GM12875 (cell line): Measurements from ENCODE around the gene CLDN7.

ENCODE experiments used
- H3K4me3 ChIP-seq: one replicate; pipeline ENCODE4 v1.5.1; 2011; ENCODE audit warnings: low read depth, low read length, control low read depth
- CTCF ChIP-seq: IDR thresholded peaks from 2 replicates; pipeline ENCODE4 v1.5.1; 2011; ENCODE audit warnings: low read depth, mild to moderate bottlenecking, control low read depth, inconsistent platforms, low read length, moderate library complexity, borderline replicate concordance; ENCODE audit not compliant: insufficient read depth

Gene CLDN7

GRCh38 chr17:7224661-7225111 is 37.6 kb downstream of the CLDN7 start:
- TF ChIP-seq CTCF: no peak
- no peak overlapping the region for H3K4me3 ChIP-seq

GRCh38 chr17:7224110-7224509 is 38.2 kb downstream of the CLDN7 start:
- no peak for TF ChIP-seq CTCF
- H3K4me3 ChIP-seq: no peak overlapping the region

GRCh38 chr17:7223375-7223774 is 38.9 kb downstream of the CLDN7 start:
- TF ChIP-seq CTCF: no peak
- no peak overlapping the region for H3K4me3 ChIP-seq

- TF ChIP-seq CTCF: no peak
- no peak overlapping the region for H3K4me3 ChIP-seq
Measured at GRCh38 chr17:7222972-7223292, 39.3 kb downstream of the CLDN7 start.

GRCh38 chr17:7222093-7222971 is 39.9 kb downstream of the CLDN7 start:
- TF ChIP-seq CTCF: no peak
- H3K4me3 ChIP-seq: no peak overlapping the region

- no peak for TF ChIP-seq CTCF
- H3K4me3 ChIP-seq: no peak overlapping the region
Measured at GRCh38 chr17:7221278-7222092, 40.8 kb downstream of the CLDN7 start.

GRCh38 chr17:7220593-7221277 is 41.5 kb downstream of the CLDN7 start:
- H3K4me3 ChIP-seq: peak overlapping the region; percentile 90
- TF ChIP-seq CTCF: peak; percentile 60
